SK-N-SH (cell line): ENCODE measurements around the gene MRPS30. TPM values are rescaled to one million over a fixed set of nuclear protein-coding genes. Genes with fewer than 3 reads are reported as not detected.

Experiments used
- CTCF ChIA-PET: fragments of 300-600, 350-600 bp; formaldehyde crosslinking; extraction: SDS; loops from one replicate; lab custom pipeline; 2021; lab: Yijun Ruan, JAX
- POLR2A ChIA-PET: fragments of 350-600 bp; sonication (Branson Sonifier 250); formaldehyde crosslinking; extraction: SDS; loops from one replicate; lab custom pipeline; 2020; ENCODE audit warnings: antibody characterized with exemption, inconsistent platforms; lab: Yijun Ruan, JAX
- DNase-seq: peaks from one replicate; pipeline ENCODE4 v3.0.0; 2012
- H2AFZ ChIP-seq: fragments of 200-600 bp; sonication (generic); 2 replicates; pipeline ENCODE4 v1.8.1; 2016; ENCODE audit warnings: antibody characterized with exemption, mild to moderate bottlenecking, low read depth
- H3F3A ChIP-seq: fragments of 200-600 bp; sonication (generic); replicated peaks from 2 replicates; pipeline ENCODE3; 2016; ENCODE audit warnings: antibody characterized with exemption, mild to moderate bottlenecking; ENCODE audit not compliant: insufficient read depth
- H3K27ac ChIP-seq, 2 experiments: fragments of 200-500 bp in 1 of 2; fragments of 200-600 bp in 1 of 2; sonication (Bioruptor generic) in 1 of 2; sonication (generic), shearing (Covaris generic) in 1 of 2; 2 replicates each; pipeline versions ENCODE4 v1.5.1 to v1.6.1; 2014 to 2016; ENCODE audit warnings: low read depth in 2 of 2, inconsistent platforms in 1 of 2, low read length in 1 of 2, mild to moderate bottlenecking in 1 of 2, mixed read lengths in 1 of 2
- H3K27me3 ChIP-seq: fragments of 200-600 bp; sonication (generic), shearing (Covaris generic); 2 replicates; pipeline ENCODE4 v1.6.1; 2016; ENCODE audit warnings: mixed run types; ENCODE audit not compliant: insufficient read depth
- H3K36me3 ChIP-seq, 2 experiments: fragments of 200-500 bp in 1 of 2; fragments of 200-600 bp in 1 of 2; sonication (Bioruptor generic) in 1 of 2; sonication (generic) in 1 of 2; replicated peaks in 1 of 2; 2 replicates each; pipeline versions ENCODE3 to v1.5.1; 2014 to 2016; ENCODE audit warnings: low read length in 1 of 2, mild to moderate bottlenecking in 1 of 2; ENCODE audit not compliant: insufficient read depth in 2 of 2, control insufficient read depth in 1 of 2
- H3K4me1 ChIP-seq, 2 experiments: fragments of 200-500 bp in 1 of 2; fragments of 200-600 bp in 1 of 2; sonication (Bioruptor generic) in 1 of 2; sonication (generic), shearing (Covaris generic) in 1 of 2; 2 replicates each; pipeline versions ENCODE4 v1.5.1 to v1.6.1; 2014 to 2016; ENCODE audit warnings: low read depth in 1 of 2, low read length in 1 of 2, mixed run types in 1 of 2; ENCODE audit not compliant: insufficient read depth in 2 of 2, control insufficient read depth in 1 of 2
- H3K4me2 ChIP-seq: fragments of 200-600 bp; sonication (generic), shearing (Covaris generic); 2 replicates; pipeline ENCODE4 v1.6.1; 2017; ENCODE audit warnings: mixed run types
- H3K4me3 ChIP-seq, 2 experiments: fragments of 200-500 bp in 1 of 2; fragments of 200-600 bp in 1 of 2; sonication (Bioruptor generic) in 1 of 2; sonication (generic), shearing (Covaris generic) in 1 of 2; 2 replicates each; pipeline versions ENCODE4 v1.5.1 to v1.8.1; 2014 to 2016; ENCODE audit warnings: low read depth in 2 of 2, inconsistent platforms in 1 of 2, low read length in 1 of 2, mild to moderate bottlenecking in 1 of 2, mixed read lengths in 1 of 2, moderate library complexity in 1 of 2
- H3K79me2 ChIP-seq: fragments of 200-600 bp; sonication (generic); 2 replicates; pipeline ENCODE4 v1.8.1; 2017; ENCODE audit warnings: mild to moderate bottlenecking; ENCODE audit not compliant: insufficient read depth
- H3K9ac ChIP-seq: fragments of 200-600 bp; sonication (generic); 2 replicates; pipeline ENCODE4 v1.6.1; 2017; ENCODE audit warnings: mixed run types
- H3K9me2 ChIP-seq: fragments of 200-600 bp; sonication (generic); 2 replicates; pipeline ENCODE4 v1.6.1; 2017; ENCODE audit warnings: mixed run types
- H3K9me3 ChIP-seq: fragments of 200-600 bp; sonication (generic); 2 replicates; pipeline ENCODE4 v1.6.1; 2017; ENCODE audit warnings: mixed run types, mild to moderate bottlenecking, moderate library complexity
- H4K20me1 ChIP-seq: fragments of 200-600 bp; sonication (generic); 2 replicates; pipeline ENCODE4 v1.6.1; 2017; ENCODE audit warnings: mild to moderate bottlenecking, mixed run types; ENCODE audit not compliant: insufficient read depth
- FOXJ3 ChIP-seq: sonication (generic); formaldehyde crosslinking; IDR thresholded peaks from 2 replicates; pipeline ENCODE4 v1.5.1; 2020; ENCODE audit warnings: mild to moderate bottlenecking, missing genetic modification reagents
- MXI1 ChIP-seq: IDR thresholded peaks from 2 replicates; pipeline ENCODE4 v1.6.1; 2012; ENCODE audit warnings: mild to moderate bottlenecking, low read depth, low read length, improper control_type of control experiment
- NRF1 ChIP-seq: IDR thresholded peaks from 2 replicates; pipeline ENCODE4 v1.6.1; 2012; ENCODE audit warnings: low read depth, mild to moderate bottlenecking, low read length
- RCOR1 ChIP-seq: fragments of 150-350 bp; IDR thresholded peaks from 2 replicates; pipeline ENCODE4 v1.6.1; 2017; ENCODE audit warnings: antibody characterized with exemption, low read length
- RXRA ChIP-seq: IDR thresholded peaks from 2 replicates; pipeline ENCODE4 v1.4.0; 2012; ENCODE audit warnings: low read depth, mild to moderate bottlenecking, borderline replicate concordance
- TAF1 ChIP-seq: IDR thresholded peaks from 2 replicates; pipeline ENCODE4 v1.6.1; 2012; ENCODE audit warnings: low read depth, mild to moderate bottlenecking, low read length, moderate library complexity, borderline replicate concordance
- WGBS: methylation state at CpG from one replicate; pipeline ENCODE4 v1.1.6; 2017; ENCODE audit warnings: low lambda C conversion rate; 5-methylcytosine and 5-hydroxymethylcytosine counted together
- polyA plus RNA-seq, 3 experiments: library from polyadenylated mRNA; depleted of rRNA; stranded (reverse); fragments of >200 nt; gene quantifications; 2 replicates each; pipeline ENCODE4 v1.2.3, GENCODE V29; 2012
- TF ChIP-seq, protein P1 (sequence below): IDR thresholded peaks from 2 replicates; pipeline ENCODE4 v1.4.0; 2012; ENCODE audit warnings: low read depth, borderline replicate concordance
- TF ChIP-seq, protein P2 (sequence below): IDR thresholded peaks from 2 replicates; pipeline ENCODE4; 2012
- TF ChIP-seq, protein P3 (sequence below): fragments of 150-350 bp; IDR thresholded peaks from 2 replicates; pipeline ENCODE4 v1.6.1; 2017; ENCODE audit warnings: antibody characterized with exemption, low read length, low read depth, borderline replicate concordance
- TF ChIP-seq, protein P4 (sequence below): IDR thresholded peaks from 2 replicates; pipeline ENCODE4 v1.4.0; 2012; ENCODE audit warnings: low read depth

Gene MRPS30
- polyA plus RNA-seq, 1 of the 3 experiments (the other 2 are of a cell fraction): 18.3 TPM

DNA sequence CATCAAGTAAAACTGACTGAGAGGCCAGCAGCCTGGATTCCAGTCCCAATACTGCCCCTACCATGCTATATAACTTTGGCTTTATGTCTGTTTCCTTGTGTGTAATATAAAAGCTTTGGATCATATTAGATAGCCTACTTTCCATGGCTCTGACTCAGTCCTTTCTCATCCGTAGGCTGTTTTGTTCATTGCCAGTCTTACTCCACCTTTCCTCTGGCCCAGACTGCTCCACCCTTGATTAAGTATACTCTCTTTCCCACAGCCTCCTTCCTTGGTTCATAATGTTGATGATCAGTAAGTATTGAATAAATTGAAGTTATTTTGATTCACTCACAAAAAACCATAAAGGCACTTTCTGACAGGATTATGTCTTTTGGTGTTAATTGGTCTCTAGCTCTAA lies 1.5 kb upstream of the MRPS30 start:
- Histone ChIP-seq H3K4me3 (no peak overlapping the region), H3K79me2 (peaks cover 35% of the 10 kb centered on the region), H2AFZ (no peak overlapping the region), H4K20me1 (no peaks in the 10 kb centered on the region), H3K36me3 (peaks cover 13 to 14% of the 10 kb centered on the region in 2 experiments), H3K4me2 (no peak overlapping the region), H3K9ac (no peak overlapping the region), H3K4me1 (peaks cover 0 to 12% of the 10 kb centered on the region in 2 experiments; a peak in 3 of 4 replicates), H3K9me2 (no peaks in the 10 kb centered on the region), H3K9me3 (no peaks in the 10 kb centered on the region), H3K27ac (no peak overlapping the region), H3K27me3 (no peaks in the 10 kb centered on the region), H3F3A (peaks cover 7% of the 10 kb centered on the region)
- no peak for DNase-seq
- TF ChIP-seq, protein P1, sequence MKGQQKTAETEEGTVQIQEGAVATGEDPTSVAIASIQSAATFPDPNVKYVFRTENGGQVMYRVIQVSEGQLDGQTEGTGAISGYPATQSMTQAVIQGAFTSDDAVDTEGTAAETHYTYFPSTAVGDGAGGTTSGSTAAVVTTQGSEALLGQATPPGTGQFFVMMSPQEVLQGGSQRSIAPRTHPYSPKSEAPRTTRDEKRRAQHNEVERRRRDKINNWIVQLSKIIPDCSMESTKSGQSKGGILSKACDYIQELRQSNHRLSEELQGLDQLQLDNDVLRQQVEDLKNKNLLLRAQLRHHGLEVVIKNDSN: no peak
- CTCF ChIA-PET: no interaction called here
- POLR2A ChIA-PET: no interaction called here
- WGBS: 77% methylated on average over 1 of the region's 1 CpG

DNA sequence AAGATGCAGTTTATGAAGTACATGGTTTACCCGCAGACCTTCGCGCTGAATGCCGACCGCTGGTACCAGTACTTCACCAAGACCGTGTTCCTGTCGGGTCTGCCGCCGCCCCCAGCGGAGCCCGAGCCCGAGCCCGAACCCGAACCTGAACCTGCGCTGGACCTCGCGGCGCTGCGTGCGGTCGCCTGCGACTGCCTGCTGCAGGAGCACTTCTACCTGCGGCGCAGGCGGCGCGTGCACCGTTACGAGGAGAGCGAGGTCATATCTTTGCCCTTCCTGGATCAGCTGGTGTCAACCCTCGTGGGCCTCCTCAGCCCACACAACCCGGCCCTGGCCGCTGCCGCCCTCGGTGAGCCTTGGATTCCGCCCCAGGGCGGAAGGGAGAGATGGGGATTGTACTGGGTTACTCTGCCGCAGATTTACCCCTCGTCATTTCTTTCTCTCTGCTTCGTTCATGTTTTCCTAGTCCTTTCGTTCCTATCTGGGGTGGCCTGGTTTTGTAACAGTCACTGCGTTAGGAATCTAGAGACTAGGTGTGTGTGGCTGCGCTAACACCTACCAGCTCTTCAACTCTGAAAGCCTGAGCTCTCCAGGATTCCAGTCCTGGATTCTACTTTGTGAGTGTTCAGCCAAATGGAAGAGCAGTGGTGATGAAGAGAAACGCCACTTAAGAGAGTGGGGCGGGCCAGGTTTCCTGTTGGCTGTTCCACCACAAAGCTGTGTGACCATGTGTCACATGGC lies 638 bp downstream of the MRPS30 start:
- peaks cover 26 to 35% of the 10 kb centered on the region in 2 experiments for H3K36me3 ChIP-seq
- peak overlapping the region; percentile 94 to 99 for H3K4me3 ChIP-seq
- DNase-seq: peak; percentile 41
- H3K9me3 ChIP-seq: no peaks in the 10 kb centered on the region
- H4K20me1 ChIP-seq: no peaks in the 10 kb centered on the region
- peak overlapping the region; percentile 80 for H3K9ac ChIP-seq
- peak; percentile 73; the same call in 1 of the 2 replicates for TF ChIP-seq MXI1
- no peak for TF ChIP-seq FOXJ3 (CRISPR knock-in tag)
- TF ChIP-seq, protein P2, sequence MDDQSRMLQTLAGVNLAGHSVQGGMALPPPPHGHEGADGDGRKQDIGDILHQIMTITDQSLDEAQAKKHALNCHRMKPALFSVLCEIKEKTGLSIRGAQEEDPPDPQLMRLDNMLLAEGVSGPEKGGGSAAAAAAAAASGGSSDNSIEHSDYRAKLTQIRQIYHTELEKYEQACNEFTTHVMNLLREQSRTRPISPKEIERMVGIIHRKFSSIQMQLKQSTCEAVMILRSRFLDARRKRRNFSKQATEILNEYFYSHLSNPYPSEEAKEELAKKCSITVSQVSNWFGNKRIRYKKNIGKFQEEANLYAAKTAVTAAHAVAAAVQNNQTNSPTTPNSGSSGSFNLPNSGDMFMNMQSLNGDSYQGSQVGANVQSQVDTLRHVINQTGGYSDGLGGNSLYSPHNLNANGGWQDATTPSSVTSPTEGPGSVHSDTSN: no peak
- TF ChIP-seq, protein P3, sequence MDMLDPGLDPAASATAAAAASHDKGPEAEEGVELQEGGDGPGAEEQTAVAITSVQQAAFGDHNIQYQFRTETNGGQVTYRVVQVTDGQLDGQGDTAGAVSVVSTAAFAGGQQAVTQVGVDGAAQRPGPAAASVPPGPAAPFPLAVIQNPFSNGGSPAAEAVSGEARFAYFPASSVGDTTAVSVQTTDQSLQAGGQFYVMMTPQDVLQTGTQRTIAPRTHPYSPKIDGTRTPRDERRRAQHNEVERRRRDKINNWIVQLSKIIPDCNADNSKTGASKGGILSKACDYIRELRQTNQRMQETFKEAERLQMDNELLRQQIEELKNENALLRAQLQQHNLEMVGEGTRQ: no peak
- TF ChIP-seq NRF1: no peak
- TF ChIP-seq TAF1: peak; percentile 31; the same call in 1 of the 2 replicates
- TF ChIP-seq RCOR1: no peak
- TF ChIP-seq, protein P4, sequence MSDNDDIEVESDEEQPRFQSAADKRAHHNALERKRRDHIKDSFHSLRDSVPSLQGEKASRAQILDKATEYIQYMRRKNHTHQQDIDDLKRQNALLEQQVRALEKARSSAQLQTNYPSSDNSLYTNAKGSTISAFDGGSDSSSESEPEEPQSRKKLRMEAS: peak; percentile 22; the same call in 1 of the 2 replicates
- TF ChIP-seq RXRA: no peak
- WGBS: 0% methylated on average over 14 of the region's 45 CpGs
- H3F3A ChIP-seq: peaks cover 9% of the 10 kb centered on the region
- H3K27ac ChIP-seq: peak overlapping the region; percentile 50 to 89; a peak in 3 of 4 replicates
- peaks cover 45% of the 10 kb centered on the region for H3K79me2 ChIP-seq
- ChIA-PET POLR2A (interaction anchor here (1.5 kb wide), 1 partner anchor 14 kb away, joined by 4 read pairs; no protein-coding TSS in a partner anchor), CTCF (interaction anchor here (0.9 kb wide), 1 partner anchor 17 kb away, joined by 4 read pairs; no protein-coding TSS in a partner anchor)
- peak overlapping the region; percentile 86 for H2AFZ ChIP-seq
- H3K9me2 ChIP-seq: no peaks in the 10 kb centered on the region
- H3K27me3 ChIP-seq: no peaks in the 10 kb centered on the region
- H3K4me1 ChIP-seq: peaks cover 0 to 12% of the 10 kb centered on the region in 2 experiments; a peak in 3 of 4 replicates
- peak overlapping the region; percentile 92 for H3K4me2 ChIP-seq
